Testis (tissue), 3 donors: ENCODE data around the gene ZSCAN30. TPM values are rescaled to one million over a fixed set of nuclear protein-coding genes. Genes with fewer than 3 reads are reported as not detected.

Experiments
- DNase-seq: peaks from one replicate; pipeline ENCODE4 v3.0.0-alpha.2; 2019
- H3K27ac ChIP-seq, 2 donors: fragments of 200-600 bp; sonication (generic); one replicate each; pipeline ENCODE4 v1.5.1; 2019
- H3K27me3 ChIP-seq: fragments of 200-600 bp; sonication (generic); one replicate; pipeline ENCODE4 v1.5.1; 2019
- H3K36me3 ChIP-seq: fragments of 200-600 bp; sonication (generic); one replicate; pipeline ENCODE4 v1.5.1; 2017; ENCODE audit warnings: low read depth; ENCODE audit errors: missing control alignments
- H3K4me1 ChIP-seq: fragments of 200-600 bp; sonication (generic); one replicate; pipeline ENCODE4 v1.5.1; 2019
- H3K4me3 ChIP-seq, 2 donors: fragments of 200-600 bp; sonication (generic); one replicate each; pipeline ENCODE4 v1.5.1; 2017 to 2019
- H3K9me3 ChIP-seq: fragments of 200-600 bp; sonication (generic); one replicate; pipeline ENCODE4 v1.5.1; 2017
- CTCF ChIP-seq, 3 experiments: fragments of 450-650 bp in 2 of 3; fragments of 200-600 bp in 1 of 3; sonication (generic) in 1 of 3; IDR thresholded peaks; one replicate each; pipeline ENCODE4 v1.5.1; 2016 to 2019; ENCODE audit warnings: antibody characterized with exemption in 3 of 3, mild to moderate bottlenecking in 2 of 3, moderate library complexity in 1 of 3
- POLR2A ChIP-seq: fragments of 450-650 bp; IDR thresholded peaks from one replicate; pipeline ENCODE4 v1.6.1; 2017; ENCODE audit warnings: antibody characterized with exemption, mild to moderate bottlenecking, moderate library complexity
- WGBS, 2 donors: methylation state at CpG; one replicate each; pipeline ENCODE4 v1.1.5; 2018; 5-methylcytosine and 5-hydroxymethylcytosine counted together
- intact Hi-C: fragments of 100-400 bp; cut with DNase I; formaldehyde crosslinking; loops from one replicate; pipeline ENCODE4 v1.15.1; 2023; ENCODE audit warnings: low total_unique reads
- polyA plus RNA-seq: library from polyadenylated mRNA; stranded (reverse); fragments of 350-450 nt; fragmentation: Illumina TruSeq; extraction: RNeasy Lipid Tissue Mini Kit (QIAGEN cat#74804); gene quantifications from one replicate; pipeline ENCODE4 v1.2.3, GENCODE V29; 2014; ENCODE audit warnings: low read depth, low replicate concordance; ENCODE audit not compliant: insufficient read depth
- total RNA-seq, 2 donors: library from RNA; depleted of rRNA; stranded (reverse); fragments of >200 nt; gene quantifications; one replicate each; pipeline ENCODE4 v1.2.3, GENCODE V29; 2016

Gene ZSCAN30
- total and polyA plus RNA-seq, 3 donors from 2014 or later, result 15.9 to 31.5 (median 24.5) TPM

- H3K27ac ChIP-seq, result no peak overlapping the region
- intact Hi-C loops, result no loop called here
- H3K9me3 ChIP-seq, result no peaks in the 10 kb centered on the region
- H3K4me3 ChIP-seq, result no peak overlapping the region
- no peak for DNase-seq
- no peaks in the 10 kb centered on the region for H3K27me3 ChIP-seq
- no peaks in the 10 kb centered on the region for H3K36me3 ChIP-seq
- H3K4me1 ChIP-seq, result no peaks in the 10 kb centered on the region
- TF ChIP-seq CTCF (IDR thresholded peaks at IDR 0.05), result no peak
- TF ChIP-seq POLR2A, result no peak
Observed at GRCh38 chr18:35277633-35278032, 12.4 kb downstream of the ZSCAN30 start.

DNA sequence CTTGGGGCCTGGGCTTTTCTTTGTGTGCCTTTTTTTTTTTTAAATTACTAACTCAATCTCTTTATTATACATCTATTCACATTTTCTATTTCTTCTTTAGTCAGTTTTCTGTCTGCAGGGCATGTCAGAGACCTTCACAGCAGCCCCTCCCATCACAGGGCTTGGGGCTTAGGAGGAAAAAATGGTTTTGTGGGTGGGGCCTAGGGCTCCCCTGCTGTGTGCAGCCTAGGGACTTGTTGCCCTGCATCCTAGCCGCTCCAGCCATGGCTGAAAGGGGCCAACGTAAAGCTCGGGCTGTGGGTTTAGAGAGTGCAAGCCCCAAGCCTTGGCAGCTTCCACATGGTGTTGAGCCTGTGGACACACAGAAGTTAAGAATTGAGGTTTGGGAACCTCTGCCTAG lies 13.8 kb downstream of the ZSCAN30 start:
- H3K27me3 ChIP-seq, result no peaks in the 10 kb centered on the region
- 90 to 95% methylated on average over 3 of the region's 3 CpGs for WGBS, 2 donors
- no peaks in the 10 kb centered on the region for H3K36me3 ChIP-seq
- H3K4me3 ChIP-seq, result no peak overlapping the region
- TF ChIP-seq CTCF (IDR thresholded peaks at IDR 0.05) (no peak), POLR2A (no peak)
- no peak overlapping the region for H3K27ac ChIP-seq
- H3K4me1 ChIP-seq, result no peaks in the 10 kb centered on the region
- intact Hi-C loops, result no loop called here
- no peaks in the 10 kb centered on the region for H3K9me3 ChIP-seq
- DNase-seq, result no peak

- H3K27ac ChIP-seq, result no peak overlapping the region
- no peak for TF ChIP-seq POLR2A
- no peak for TF ChIP-seq CTCF (IDR thresholded peaks at IDR 0.05)
- H3K4me3 ChIP-seq, result peak overlapping the region in 1 of 2 donors; percentile 13
- DNase-seq, result no peak
- peaks cover 5% of the 10 kb centered on the region for H3K4me1 ChIP-seq
- H3K9me3 ChIP-seq, result no peaks in the 10 kb centered on the region
- H3K36me3 ChIP-seq, result no peaks in the 10 kb centered on the region
- 80 to 87% methylated on average over 7 to 34 of the region's 35 CpGs for WGBS, 2 donors
- H3K27me3 ChIP-seq, result no peaks in the 10 kb centered on the region
- intact Hi-C loops, result no loop called here
Observed at GRCh38 chr18:35271656-35272055, 18.4 kb downstream of the ZSCAN30 start.

- Histone ChIP-seq H3K27ac (no peak overlapping the region), H3K4me3 (no peak overlapping the region), H3K9me3 (no peaks in the 10 kb centered on the region), H3K36me3 (no peaks in the 10 kb centered on the region), H3K4me1 (peaks cover 5% of the 10 kb centered on the region), H3K27me3 (no peaks in the 10 kb centered on the region)
- intact Hi-C loops, result no loop called here
- TF ChIP-seq POLR2A (no peak), CTCF (IDR thresholded peaks at IDR 0.05) (no peak)
- no peak for DNase-seq
- 69 to 70% methylated on average over 2 of the region's 2 CpGs for WGBS, 2 donors
Observed at GRCh38 chr18:35268821-35269220, 21.2 kb downstream of the ZSCAN30 start.

GRCh38 chr18:35267809-35268208 lies 22.2 kb downstream of the ZSCAN30 start:
- TF ChIP-seq POLR2A, result no peak
- TF ChIP-seq CTCF (IDR thresholded peaks at IDR 0.05), result no peak
- H3K27me3 ChIP-seq, result no peaks in the 10 kb centered on the region
- H3K9me3 ChIP-seq, result no peaks in the 10 kb centered on the region
- intact Hi-C loops, result no loop called here
- peaks cover 5% of the 10 kb centered on the region for H3K4me1 ChIP-seq
- no peaks in the 10 kb centered on the region for H3K36me3 ChIP-seq
- peak; percentile 33 for DNase-seq
- H3K27ac ChIP-seq, result peak overlapping the region in 1 of 2 donors; percentile 79
- WGBS, 2 donors, result 15 to 36% methylated on average over 21 to 30 of the region's 30 CpGs
- H3K4me3 ChIP-seq, result peak overlapping the region; percentile 68 to 70
